ENCODE data around the gene SMIM1. TPM values are rescaled to one million over a fixed set of nuclear protein-coding genes. Genes with fewer than 3 reads are reported as not detected.

Gene SMIM1
- total RNA-seq, 1 experiment from 2014 or later = 5.5 TPM

DNA sequence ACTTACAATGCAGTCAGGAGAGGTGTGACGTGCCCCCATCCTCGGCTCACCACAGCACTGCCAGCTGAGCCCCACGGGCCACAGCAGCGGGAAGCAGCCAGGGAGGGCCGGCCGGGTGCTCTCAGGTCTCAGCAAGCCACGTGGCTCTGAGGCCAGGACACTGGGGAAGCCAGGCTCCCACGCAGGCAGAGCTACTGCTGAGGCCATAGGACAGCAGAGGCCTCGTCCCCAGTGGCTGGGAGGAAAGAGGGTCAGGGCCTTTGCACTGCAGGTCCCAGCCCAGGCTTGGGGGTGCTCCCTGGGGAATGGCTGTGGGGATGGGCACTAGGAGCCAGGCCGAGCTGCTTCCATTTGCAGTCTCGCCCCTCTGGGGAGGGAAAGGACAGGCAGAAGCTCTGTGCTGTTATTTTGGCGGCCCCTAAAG, 18.0 kb downstream of the SMIM1 start:
- Histone ChIP-seq H2AFZ (ENCODE audit: low read depth, low read length, poor library complexity, severe bottlenecking) (no peak overlapping the region), H3K4me2 (ENCODE audit: low read length) (no peak overlapping the region), H3K27me3 (ENCODE audit: insufficient read depth, low read length) (no peaks in the 10 kb centered on the region), H3K27ac (ENCODE audit: low read depth, low read length) (no peak overlapping the region), H3K9me3 (ENCODE audit: control insufficient read depth in 1 of 2, insufficient read depth in 1 of 2, low read depth in 1 of 2, low read length in 2 of 2) (no peaks in the 10 kb centered on the region), H3K9me2 (ENCODE audit: insufficient read depth) (no peaks in the 10 kb centered on the region), H3K9ac (ENCODE audit: low read length) (no peak overlapping the region), H3K79me2 (ENCODE audit: insufficient read depth, low read length) (peaks cover 76% of the 10 kb centered on the region), H4K20me1 (ENCODE audit: insufficient read depth) (no peaks in the 10 kb centered on the region), H3K4me1 (ENCODE audit: control insufficient read depth in 1 of 2, insufficient read depth in 2 of 2, low read length in 2 of 2) (peaks cover 11 to 21% of the 10 kb centered on the region in 2 experiments; a peak in 3 of 4 replicates), H3K36me3 (ENCODE audit: control insufficient read depth in 1 of 2, insufficient read depth in 2 of 2, low read length in 2 of 2) (peaks cover 4 to 15% of the 10 kb centered on the region in 2 experiments), H3K4me3 (replicated peaks in 1 of 2; ENCODE audit: low read depth in 1 of 2, low read length in 2 of 2) (no peak overlapping the region)
- POLR2A ChIA-PET = no interaction called here
- CTCF ChIA-PET = no interaction called here
- ATAC-seq (no peak), DNase-seq (ENCODE audit: low read depth, low spot score) (no peak)
- RAD21 ChIA-PET (ENCODE audit: low non-redundant PET in 1 of 2, low total read pairs in 2 of 2, uncharacterized antibody in 2 of 2, unreplicated experiment in 2 of 2) = no interaction called here
- no TSS peak for BruUV-seq (replicated peaks)
- intact Hi-C loops (cut with micrococcal nuclease) = no loop called here
- TF ChIP-seq EZH2 (IDR thresholded peaks at IDR 0.05) = no peak
- TF ChIP-seq REST (IDR thresholded peaks at IDR 0.05; ENCODE audit: low read depth) = no peak
- no peak for TF ChIP-seq CTCF (IDR thresholded peaks at IDR 0.05 in 2 of 3, conservative IDR thresholded peaks at IDR 0.05 in 1 of 3; ENCODE audit: borderline replicate concordance in 1 of 3, insufficient read depth in 1 of 3, low read depth in 2 of 3, low read length in 2 of 3)
- TF ChIP-seq, protein P1, sequence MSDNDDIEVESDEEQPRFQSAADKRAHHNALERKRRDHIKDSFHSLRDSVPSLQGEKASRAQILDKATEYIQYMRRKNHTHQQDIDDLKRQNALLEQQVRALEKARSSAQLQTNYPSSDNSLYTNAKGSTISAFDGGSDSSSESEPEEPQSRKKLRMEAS (IDR thresholded peaks at IDR 0.05) = no peak
- no peak for TF ChIP-seq ATF3 (IDR thresholded peaks at IDR 0.05)
- no peak for TF ChIP-seq CEBPB (IDR thresholded peaks at IDR 0.05; ENCODE audit: low read depth)
- TF ChIP-seq SRF (IDR thresholded peaks at IDR 0.05; ENCODE audit: low read depth) = no peak
- TF ChIP-seq POLR2AphosphoS5 (IDR thresholded peaks at IDR 0.05; ENCODE audit: low read depth, low read length) = no peak
- no peak for TF ChIP-seq ZFX (IDR thresholded peaks at IDR 0.05)
- no peak for TF ChIP-seq RAD21 (IDR thresholded peaks at IDR 0.05; ENCODE audit: low read depth)
- TF ChIP-seq FOSL1 (IDR thresholded peaks at IDR 0.05; ENCODE audit: low read depth) = no peak
- TF ChIP-seq ELF1 (IDR thresholded peaks at IDR 0.05; ENCODE audit: borderline replicate concordance, low read depth) = no peak
- TF ChIP-seq TCF7L2 (IDR thresholded peaks at IDR 0.05; ENCODE audit: borderline replicate concordance, extremely low read depth, insufficient read depth, insufficient read length) = no peak
